ENCODE results near the gene REXO2. TPM values are rescaled to one million over a fixed set of nuclear protein-coding genes. Genes with fewer than 3 reads are reported as not detected.

The REXO2 gene
- total and polyA plus RNA-seq, 2 of the 13 experiments (the other 11 are each of a cell fraction or from before 2014, with no cell fraction given) = 95.6 to 104 TPM

GRCh38 chr11:114400216-114400914, 38.9 kb upstream of the REXO2 start, which contains the start of the genes C11orf71 and RBM7 (continued):
- TF ChIP-seq ZNF512B (CRISPR knock-in tag; IDR thresholded peaks at IDR 0.05; ENCODE audit: borderline replicate concordance) (0 out of 2 replicates have a peak, but pooled peaks have one; percentile 22), FOXA1 (IDR thresholded peaks at IDR 0.05) (no peak), FOXA1 (CRISPR knock-in tag; IDR thresholded peaks at IDR 0.05) (0 out of 2 replicates have a peak, but pooled peaks have one; percentile 25), HIC2 (CRISPR knock-in tag; IDR thresholded peaks at IDR 0.05; ENCODE audit: low read depth) (no peak), ZNF318 (CRISPR knock-in tag; IDR thresholded peaks at IDR 0.05) (no peak), MAFF (IDR thresholded peaks at IDR 0.05; ENCODE audit: low read depth, low read length) (peak; percentile 22; the same call in 1 of the 2 replicates), NR1H2 (CRISPR knock-in tag; IDR thresholded peaks at IDR 0.05; ENCODE audit: borderline replicate concordance, low read depth) (peak; percentile 29; the same call in 1 of the 2 replicates), NR2C2 (CRISPR knock-in tag; IDR thresholded peaks at IDR 0.05; ENCODE audit: borderline replicate concordance) (peak; percentile 93), ZNF563 (CRISPR knock-in tag; IDR thresholded peaks at IDR 0.05) (peak; percentile 93; the same call in 1 of the 2 replicates), RBM39 (IDR thresholded peaks at IDR 0.05; ENCODE audit: low read depth, low read length, poor library complexity, severe bottlenecking) (peak; percentile 95), SMYD3 (CRISPR knock-in tag; IDR thresholded peaks at IDR 0.05) (no peak; the same call in 1 of the 2 replicates), ZFYVE20 (CRISPR knock-in tag; IDR thresholded peaks at IDR 0.05; ENCODE audit: borderline replicate concordance, low read depth) (no peak), SETDB1 (CRISPR knock-in tag; IDR thresholded peaks at IDR 0.05; ENCODE audit: borderline replicate concordance) (no peak), CREB1 (IDR thresholded peaks at IDR 0.05) (peak; percentile 89), CREB1 (CRISPR knock-in tag; IDR thresholded peaks at IDR 0.05) (peak; percentile 95), ZNF775 (CRISPR knock-in tag; IDR thresholded peaks at IDR 0.05; ENCODE audit: borderline replicate concordance) (no peak)

Measured in HepG2 (cell line).